D721Med (cell line): Measurements from ENCODE around the gene WDSUB1.

Experiments used
- DNase-seq: peaks from one replicate; pipeline ENCODE4 v3.0.0; 2011; ENCODE audit warnings: low spot score; ENCODE audit not compliant: insufficient read length
- FAIRE-seq: peaks from 2 replicates; lab custom pipeline; 2011; peaks lifted over from hg19 to GRCh38; lab: Jason Lieb, UNC
- CTCF ChIP-seq: IDR thresholded peaks from 2 replicates; pipeline ENCODE4 v1.5.1; 2012; ENCODE audit warnings: mild to moderate bottlenecking, control low read depth; ENCODE audit not compliant: insufficient read depth; ENCODE audit errors: missing control alignments

The WDSUB1 gene

GRCh38 chr2:159251296-159252173 lies 35.0 kb downstream of the WDSUB1 start:
- DNase-seq (no peak), FAIRE-seq (no peak)
- TF ChIP-seq CTCF: no peak

- DNase-seq: no peak
- TF ChIP-seq CTCF: no peak
- FAIRE-seq: no peak
Observed at GRCh38 chr2:159249990-159250715, 36.4 kb downstream of the WDSUB1 start.

GRCh38 chr2:159246325-159246988 lies 40.0 kb downstream of the WDSUB1 start:
- no peak for DNase-seq
- FAIRE-seq: no peak
- TF ChIP-seq CTCF: no peak

- DNase-seq (no peak), FAIRE-seq (no peak)
- TF ChIP-seq CTCF: no peak
Observed at GRCh38 chr2:159243529-159243928, 43.0 kb downstream of the WDSUB1 start.

GRCh38 chr2:159234868-159235267 lies 51.6 kb downstream of the WDSUB1 start:
- no peak for TF ChIP-seq CTCF
- FAIRE-seq: no peak
- DNase-seq: no peak

GRCh38 chr2:159232456-159233170 lies 53.9 kb downstream of the WDSUB1 start:
- FAIRE-seq: no peak
- TF ChIP-seq CTCF: no peak
- no peak for DNase-seq
